HuH-7.5 (cell line): ENCODE data around the gene C11orf21.

Source experiments
- DNase-seq: peaks from one replicate; pipeline ENCODE4 v3.0.0; 2011; ENCODE audit warnings: low spot score

C11orf21 gene

GRCh38 chr11:2308713-2309112, 7.0 kb upstream of the C11orf21 start:
- no peak for DNase-seq

DNA sequence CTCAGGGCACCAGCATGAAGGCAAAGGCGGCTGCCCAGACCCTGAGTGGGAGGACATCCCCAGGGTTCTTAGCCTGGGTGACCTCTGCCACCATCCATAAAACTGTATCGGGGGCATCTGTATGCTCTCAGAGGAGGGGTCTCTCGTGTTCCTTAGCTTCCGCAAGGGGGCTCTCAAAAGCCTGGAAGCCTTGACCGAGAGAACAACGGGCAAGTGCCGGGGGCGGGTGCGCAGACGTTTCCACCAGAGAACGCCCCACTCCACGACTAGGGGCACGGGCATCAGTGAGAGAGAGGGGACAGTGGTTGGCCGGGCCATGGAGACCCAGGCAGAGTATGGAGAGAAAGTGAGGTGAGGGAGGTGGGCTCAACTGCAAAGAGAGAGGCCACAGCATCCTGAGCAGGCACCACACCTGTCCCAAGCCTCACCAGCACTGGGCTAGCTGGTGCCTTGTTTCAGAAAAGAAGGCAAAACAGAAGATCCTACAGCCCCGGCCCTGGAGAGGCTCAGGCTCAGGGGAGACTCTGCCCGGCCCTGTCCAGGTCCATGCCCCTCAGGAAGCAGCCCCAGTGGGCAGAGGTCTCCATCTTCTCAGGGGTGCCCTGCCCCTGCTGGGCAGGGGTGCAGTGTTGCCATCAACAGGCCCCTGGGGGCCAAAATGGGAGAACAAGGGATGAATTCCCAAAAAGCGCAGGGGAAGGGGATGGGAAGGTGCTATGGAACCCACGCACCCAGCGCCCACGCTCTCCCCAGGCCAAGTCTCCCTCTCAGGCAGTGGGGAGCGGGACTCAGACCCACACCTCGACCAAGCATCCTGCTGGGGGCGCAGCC, 6.0 kb upstream of the C11orf21 start:
- DNase-seq, result no peak

DNA sequence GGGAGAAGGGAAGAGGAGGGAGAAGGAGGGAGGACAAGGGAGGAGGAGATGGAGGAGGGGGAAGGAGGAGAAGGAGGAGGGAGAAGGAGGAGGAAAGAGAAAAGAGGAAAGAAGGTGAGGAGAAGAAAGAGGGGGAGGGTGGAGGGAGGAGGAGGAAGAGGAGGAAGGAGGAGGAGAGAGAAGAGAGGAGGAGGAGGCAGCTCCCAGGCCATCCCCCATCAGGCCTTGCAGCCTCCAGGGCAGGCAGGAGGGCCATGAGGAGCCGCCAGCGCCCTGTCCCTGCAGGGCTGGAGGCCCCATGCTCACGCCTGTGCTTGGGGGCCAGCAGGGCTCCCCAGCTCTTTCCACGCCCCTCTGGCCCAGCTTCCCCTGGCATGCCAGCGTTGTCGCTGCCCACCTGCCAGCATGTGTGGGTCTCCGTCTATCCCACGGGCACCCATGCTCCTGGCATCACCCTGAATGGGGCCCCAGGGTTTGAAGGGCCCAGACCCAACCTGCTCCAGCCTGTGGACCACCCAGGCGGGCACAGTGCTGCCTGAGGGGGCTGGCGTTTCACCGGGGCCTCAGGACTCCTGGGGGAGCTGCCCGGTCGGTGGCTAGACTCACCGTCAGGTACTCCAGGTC, 5.3 kb upstream of the C11orf21 start:
- no peak for DNase-seq

DNA sequence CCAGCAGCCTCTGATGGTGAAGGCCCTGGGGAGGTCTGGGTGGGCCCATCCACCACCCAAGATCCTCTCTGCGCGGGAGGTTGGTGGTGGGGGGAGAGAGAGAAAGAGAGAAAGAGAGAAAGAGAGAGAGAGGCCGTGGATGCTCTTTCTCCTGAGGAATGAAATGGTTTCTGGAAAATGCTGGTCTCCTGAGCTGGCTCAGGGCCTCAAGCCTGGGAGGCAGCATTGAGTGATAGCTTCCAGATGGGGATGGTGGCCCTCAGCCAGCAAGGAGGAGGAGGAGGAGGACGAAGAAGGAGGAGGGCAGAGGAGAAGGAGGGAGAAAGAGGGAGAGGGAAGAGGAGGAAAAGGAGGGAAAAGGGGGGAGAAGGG, 4.7 kb upstream of the C11orf21 start:
- DNase-seq, result no peak

GRCh38 chr11:2305788-2306451, 4.2 kb upstream of the C11orf21 start:
- no peak for DNase-seq

DNA sequence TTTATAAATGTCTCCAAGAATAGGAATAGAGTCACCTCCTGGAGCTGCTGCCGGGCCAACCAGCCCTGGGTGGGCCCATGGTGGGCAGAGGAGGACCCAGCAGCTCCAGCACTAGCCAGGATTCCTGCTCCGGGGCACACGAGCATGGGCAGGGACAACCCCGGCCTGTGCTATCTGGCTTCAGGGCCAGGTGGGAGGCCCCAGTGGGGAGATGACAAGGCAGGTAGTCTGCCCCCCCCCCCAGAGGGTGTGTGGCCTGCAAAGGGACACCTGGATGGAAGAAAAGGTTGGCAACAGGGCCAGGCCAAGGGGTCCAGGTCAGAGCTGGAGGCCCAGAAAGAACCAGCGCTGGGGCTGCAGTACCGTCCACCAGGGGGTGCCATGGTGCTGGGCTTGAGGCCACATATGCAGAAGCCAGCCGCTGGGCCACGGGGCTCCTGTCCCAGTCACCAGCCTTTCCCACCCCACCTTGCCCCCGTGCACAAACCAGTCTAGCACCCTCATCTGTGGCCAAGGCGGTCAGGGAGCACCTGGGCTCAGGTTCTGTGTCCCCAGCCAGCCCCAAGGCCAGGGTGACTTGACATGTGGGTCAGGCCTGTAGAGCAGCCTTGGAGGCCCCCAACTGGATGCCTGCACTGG, 3.5 kb upstream of the C11orf21 start:
- peak; percentile 68 for DNase-seq

DNA sequence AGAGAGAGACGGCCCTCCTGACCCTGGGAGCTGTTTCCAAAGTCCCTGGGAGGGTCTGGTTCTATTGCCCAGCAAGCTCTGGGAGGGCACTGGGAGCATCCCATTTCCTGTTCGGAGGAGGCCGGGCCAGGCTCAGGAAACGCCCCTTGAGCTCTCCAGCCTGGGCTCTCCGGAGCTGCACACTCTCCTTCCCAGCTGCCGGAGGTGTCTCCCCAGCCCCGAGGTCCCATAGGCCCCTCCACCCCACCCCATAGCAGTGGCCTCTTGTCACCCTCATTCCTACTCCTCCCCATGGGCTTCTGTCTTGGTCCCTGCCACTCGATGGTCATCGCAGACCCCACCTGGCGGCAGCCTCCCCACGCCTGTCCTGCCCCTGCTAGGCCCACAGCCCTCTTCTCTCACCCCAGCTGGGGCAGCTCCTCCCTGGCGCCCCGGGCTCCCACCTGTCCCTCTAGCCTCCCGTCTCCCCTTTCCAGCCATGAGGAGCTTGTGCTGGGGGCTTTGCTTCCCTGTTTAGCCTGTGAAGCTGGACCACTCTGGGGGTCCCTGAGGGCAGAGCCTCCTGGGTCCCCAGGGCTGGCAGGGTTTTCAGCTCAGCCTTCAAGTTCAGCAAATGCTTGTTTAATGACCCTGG, 2.9 kb upstream of the C11orf21 start:
- no peak for DNase-seq

GRCh38 chr11:2303627-2304505, 2.1 kb upstream of the C11orf21 start:
- DNase-seq, result no peak

DNA sequence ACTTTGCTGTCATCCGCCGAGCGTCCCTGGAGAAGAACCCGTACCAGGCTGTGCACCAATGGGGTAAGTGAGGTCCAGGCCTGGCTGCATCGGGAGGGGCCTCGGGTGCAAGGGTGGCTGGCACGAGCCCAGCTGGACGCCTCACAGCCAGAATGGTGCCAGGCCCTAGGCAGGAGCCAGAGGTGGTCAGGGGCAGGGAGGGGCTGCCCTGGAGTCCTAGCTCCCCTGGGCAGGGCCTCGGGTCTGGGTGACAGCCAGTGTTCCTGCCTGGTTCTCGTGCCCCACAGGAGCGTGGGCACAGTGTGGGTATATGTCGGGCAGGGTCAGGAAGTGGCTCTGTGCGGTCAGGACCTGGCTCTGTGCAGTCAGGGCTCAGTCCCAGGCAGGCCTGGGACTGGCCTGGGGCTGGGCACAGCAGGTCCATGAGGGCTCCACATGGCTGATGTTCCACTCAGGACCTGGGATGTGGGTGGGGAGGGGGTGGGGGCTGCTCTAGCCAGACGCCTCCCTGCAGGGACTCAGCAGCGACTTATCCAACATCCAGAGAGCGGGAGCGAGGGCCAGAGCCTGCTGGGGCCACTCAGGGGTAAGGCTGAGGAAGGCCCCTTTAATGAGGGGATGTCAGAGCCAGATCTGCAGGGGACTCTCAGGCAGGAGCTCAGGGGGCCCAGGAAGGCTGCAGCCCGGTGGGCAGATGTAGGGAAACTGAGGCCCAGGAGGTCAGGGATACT, 1.3 kb upstream of the C11orf21 start:
- DNase-seq, result no peak

GRCh38 chr11:2302306-2302895, 683 bp upstream of the C11orf21 start:
- DNase-seq, result no peak

DNA sequence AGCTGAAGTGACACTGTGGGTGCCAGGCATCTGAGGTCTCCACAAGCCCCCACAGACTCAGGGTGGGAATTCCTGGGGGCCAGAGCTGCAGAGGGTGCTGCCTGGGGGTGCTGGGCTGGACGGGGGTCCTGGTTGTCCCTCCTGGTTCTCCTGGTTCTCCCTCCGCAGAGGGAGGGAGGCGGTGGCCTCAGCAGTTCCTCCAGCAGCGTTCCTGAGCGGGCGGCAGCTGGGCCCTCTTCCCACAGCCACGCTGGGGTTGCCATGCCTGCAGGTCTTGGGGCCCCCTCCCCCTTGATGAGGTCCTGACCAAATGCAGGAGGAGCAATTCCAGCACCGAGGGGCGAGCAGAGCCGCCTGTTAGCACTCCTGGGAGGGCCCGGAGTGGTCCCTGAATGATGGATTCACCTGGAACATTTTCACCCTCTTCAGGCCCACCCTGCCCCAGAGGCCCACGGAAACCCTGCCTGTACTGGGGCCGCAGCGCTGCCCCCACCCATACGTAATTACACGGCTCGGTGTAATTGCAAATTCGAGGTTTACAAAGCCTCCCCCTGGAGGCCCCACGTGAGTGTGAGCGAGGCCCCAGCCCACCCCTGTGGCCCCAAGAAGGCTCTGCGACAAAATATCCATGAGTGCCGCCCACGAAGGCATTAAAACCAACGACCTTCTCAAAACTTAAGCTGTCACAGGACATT, 635 bp downstream of the C11orf21 start:
- DNase-seq, result no peak

DNA sequence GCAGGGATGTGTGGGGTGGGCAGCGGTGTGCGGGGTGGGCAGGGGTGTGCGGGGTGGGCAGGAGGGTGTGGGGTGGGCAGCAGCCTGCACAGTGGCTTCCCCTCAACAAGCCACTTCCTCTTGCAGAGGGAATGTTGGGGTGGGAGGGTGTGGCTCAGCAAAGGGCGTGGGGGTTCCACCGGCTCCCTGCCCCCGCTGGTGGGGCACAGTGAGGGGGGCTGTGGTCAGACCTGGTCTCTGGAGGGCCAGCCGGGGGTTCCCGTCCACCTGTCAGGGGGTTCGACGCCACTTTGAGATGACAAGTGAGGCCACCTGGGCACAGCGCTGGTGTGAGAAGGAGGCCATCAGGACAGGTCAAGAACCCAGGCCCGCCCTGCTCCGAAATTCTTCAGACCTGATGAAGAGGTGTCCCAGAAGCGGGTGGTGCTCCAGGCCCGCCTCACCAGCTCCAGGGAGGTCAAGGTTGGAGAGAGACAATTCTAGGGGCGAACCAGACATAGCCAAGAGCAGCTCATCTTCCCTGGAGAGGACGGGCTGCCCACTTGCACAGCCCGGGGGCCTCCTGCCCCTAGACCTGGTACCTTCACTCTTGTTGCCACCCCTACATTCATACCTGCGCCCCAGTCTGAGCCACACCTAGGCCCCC, 1.3 kb downstream of the C11orf21 start:
- DNase-seq, result no peak

- DNase-seq, result no peak
These were observed 1.9 kb downstream of the C11orf21 start for GRCh38 chr11:2299773-2300172.

- DNase-seq, result peak; percentile 51
These were observed 2.6 kb downstream of the C11orf21 start for GRCh38 chr11:2298795-2299761.

GRCh38 chr11:2298131-2298794, 3.5 kb downstream of the C11orf21 start:
- DNase-seq, result no peak

GRCh38 chr11:2297623-2298030, 4.1 kb downstream of the C11orf21 start:
- DNase-seq, result no peak

- no peak for DNase-seq
These were observed 4.7 kb downstream of the C11orf21 start for GRCh38 chr11:2296913-2297622.
